ENCODE data around the gene ADAMTSL3. TPM values are rescaled to one million over a fixed set of nuclear protein-coding genes. Genes with fewer than 3 reads are reported as not detected.

The ADAMTSL3 gene
- total and polyA plus RNA-seq, 2 of the 8 experiments (the other 6 are each of a cell fraction or from before 2014, with no cell fraction given), result 0.35 to 1.4 TPM

DNA sequence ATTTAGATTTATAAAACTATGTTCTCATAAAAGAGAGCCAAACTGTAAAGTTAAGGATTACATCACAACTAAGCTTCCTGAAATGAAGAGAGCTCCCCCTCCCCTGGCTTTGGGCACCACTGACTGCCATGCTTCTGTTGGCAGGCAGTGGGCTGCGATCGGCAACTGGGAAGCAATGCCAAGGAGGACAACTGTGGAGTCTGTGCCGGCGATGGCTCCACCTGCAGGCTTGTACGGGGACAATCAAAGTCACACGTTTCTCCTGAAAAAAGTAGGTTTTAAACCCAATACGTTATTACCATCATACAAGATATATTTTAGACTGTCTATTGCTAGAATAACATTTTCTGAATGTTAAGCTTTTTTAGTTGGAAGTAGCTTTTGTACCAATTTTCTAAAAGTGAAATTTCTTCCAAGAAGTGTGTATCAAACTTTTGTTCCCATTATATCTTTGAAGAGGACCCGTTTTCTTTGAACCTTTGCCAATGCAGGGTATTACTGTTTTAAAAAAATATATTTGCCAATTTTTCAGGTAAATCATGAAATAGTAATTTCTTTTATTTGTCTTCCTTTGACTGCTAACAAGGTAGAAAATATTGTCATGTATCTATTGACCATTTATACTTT is 184.1 kb downstream of the ADAMTSL3 start:
- no peak overlapping the region for H2BK15ac ChIP-seq (ENCODE audit: low read length)
- H4K91ac ChIP-seq (replicated peaks; ENCODE audit: insufficient read length, low read length), result no peak overlapping the region
- H3K27ac ChIP-seq (ENCODE audit: low read depth, low read length), result no peak overlapping the region
- no peak overlapping the region for H2BK20ac ChIP-seq (ENCODE audit: low read length)
- no peaks in the 10 kb centered on the region for H3K79me1 ChIP-seq (ENCODE audit: low read depth, low read length)
- peak; percentile 36 to 64 for DNase-seq (ENCODE audit: low read depth in 1 of 2, low spot score in 2 of 2)
- no peak overlapping the region for H4K8ac ChIP-seq (ENCODE audit: extremely low read depth, insufficient read depth, low read length)
- no peak overlapping the region for H2AFZ ChIP-seq (ENCODE audit: low read length)
- no peak overlapping the region for H3K18ac ChIP-seq (ENCODE audit: extremely low read depth, low read length)
- H3K23ac ChIP-seq (ENCODE audit: insufficient read length), result no peak overlapping the region
- H4K20me1 ChIP-seq (replicated peaks in 1 of 2; ENCODE audit: control insufficient read depth in 1 of 2, insufficient read depth in 2 of 2, low read length in 2 of 2), result no peaks in the 10 kb centered on the region
- H3K4me3 ChIP-seq (ENCODE audit: extremely low read depth in 1 of 4, insufficient read depth in 2 of 4, low read depth in 3 of 4, low read length in 4 of 4), result no peak overlapping the region
- H3K23me2 ChIP-seq (ENCODE audit: low read depth, low read length), result peaks cover 2% of the 10 kb centered on the region; the same call in 1 of the 2 replicates
- no peak overlapping the region for H4K5ac ChIP-seq (ENCODE audit: insufficient read length, low read depth, low read length)
- H2BK5ac ChIP-seq (ENCODE audit: low read depth, low read length), result no peak overlapping the region
- peak; percentile 42 for FAIRE-seq
- no peak overlapping the region for H3K14ac ChIP-seq (ENCODE audit: insufficient read length)
- TF ChIP-seq, protein P1, sequence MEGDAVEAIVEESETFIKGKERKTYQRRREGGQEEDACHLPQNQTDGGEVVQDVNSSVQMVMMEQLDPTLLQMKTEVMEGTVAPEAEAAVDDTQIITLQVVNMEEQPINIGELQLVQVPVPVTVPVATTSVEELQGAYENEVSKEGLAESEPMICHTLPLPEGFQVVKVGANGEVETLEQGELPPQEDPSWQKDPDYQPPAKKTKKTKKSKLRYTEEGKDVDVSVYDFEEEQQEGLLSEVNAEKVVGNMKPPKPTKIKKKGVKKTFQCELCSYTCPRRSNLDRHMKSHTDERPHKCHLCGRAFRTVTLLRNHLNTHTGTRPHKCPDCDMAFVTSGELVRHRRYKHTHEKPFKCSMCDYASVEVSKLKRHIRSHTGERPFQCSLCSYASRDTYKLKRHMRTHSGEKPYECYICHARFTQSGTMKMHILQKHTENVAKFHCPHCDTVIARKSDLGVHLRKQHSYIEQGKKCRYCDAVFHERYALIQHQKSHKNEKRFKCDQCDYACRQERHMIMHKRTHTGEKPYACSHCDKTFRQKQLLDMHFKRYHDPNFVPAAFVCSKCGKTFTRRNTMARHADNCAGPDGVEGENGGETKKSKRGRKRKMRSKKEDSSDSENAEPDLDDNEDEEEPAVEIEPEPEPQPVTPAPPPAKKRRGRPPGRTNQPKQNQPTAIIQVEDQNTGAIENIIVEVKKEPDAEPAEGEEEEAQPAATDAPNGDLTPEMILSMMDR (IDR thresholded peaks at IDR 0.05; ENCODE audit: control extremely low read depth in 1 of 3, insufficient read depth in 1 of 3, low read depth in 1 of 3, low read length in 3 of 3), result peak; percentile 77 to 85 (median 79)
- peak; percentile 64 to 76 for TF ChIP-seq RAD21 (IDR thresholded peaks at IDR 0.05 in 1 of 2, conservative IDR thresholded peaks at IDR 0.05 in 1 of 2; ENCODE audit: low read depth in 2 of 2, low read length in 2 of 2)
- TF ChIP-seq POLR2AphosphoS5 (IDR thresholded peaks at IDR 0.05; ENCODE audit: low read depth, low read length), result no peak
- TF ChIP-seq YY1 (IDR thresholded peaks at IDR 0.05; ENCODE audit: low read depth, low read length), result peak; percentile 69
- TF ChIP-seq, protein P2, sequence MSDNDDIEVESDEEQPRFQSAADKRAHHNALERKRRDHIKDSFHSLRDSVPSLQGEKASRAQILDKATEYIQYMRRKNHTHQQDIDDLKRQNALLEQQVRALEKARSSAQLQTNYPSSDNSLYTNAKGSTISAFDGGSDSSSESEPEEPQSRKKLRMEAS (IDR thresholded peaks at IDR 0.05), result 0 out of 2 replicates have a peak, but pooled peaks have one; percentile 21
- TF ChIP-seq TAF7 (optimal IDR thresholded peaks at IDR 0.05; ENCODE audit: borderline replicate concordance, low read depth, low read length), result no peak
- no peak overlapping the region for H2BK12ac ChIP-seq (ENCODE audit: low read depth, low read length)
- no peaks in the 10 kb centered on the region for H3K79me2 ChIP-seq (ENCODE audit: control insufficient read depth in 1 of 2, insufficient read depth in 2 of 2, low read length in 2 of 2)
- no peak overlapping the region for H3K4me2 ChIP-seq (ENCODE audit: insufficient read depth in 1 of 2, low read depth in 2 of 2, low read length in 2 of 2)
- no peaks in the 10 kb centered on the region for H3K4me1 ChIP-seq (replicated peaks in 1 of 4; ENCODE audit: control insufficient read depth in 3 of 4, insufficient read depth in 4 of 4, low read length in 3 of 4)
- no peaks in the 10 kb centered on the region for H3K27me3 ChIP-seq (replicated peaks in 1 of 4; ENCODE audit: control insufficient read depth in 3 of 4, extremely low read depth in 1 of 4, insufficient read depth in 3 of 4, low read length in 3 of 4)
- no peaks in the 10 kb centered on the region for H3K9me3 ChIP-seq (ENCODE audit: insufficient read depth in 2 of 2, low read depth in 1 of 2, low read length in 1 of 2)
- H3K4ac ChIP-seq (replicated peaks; ENCODE audit: insufficient read length, low read depth, low read length), result no peak overlapping the region
- no peak overlapping the region for H3K9ac ChIP-seq (replicated peaks in 1 of 4; ENCODE audit: extremely low read depth in 1 of 4, low read depth in 3 of 4, low read length in 3 of 4)
- H2BK120ac ChIP-seq (replicated peaks; ENCODE audit: low read depth, low read length), result no peak overlapping the region
- H3K36me3 ChIP-seq (ENCODE audit: control insufficient read depth in 2 of 4, insufficient read depth in 4 of 4, low read length in 3 of 4), result no peaks in the 10 kb centered on the region
- 37% methylated on average over 8 of the region's 8 CpGs; no CpG with 5 or more reads in 1 of the 2 experiments for WGBS, 2 experiments (ENCODE audit: extremely low coverage in 1 of 2, insufficient coverage in 1 of 2, insufficient read length in 1 of 2, insufficient replicate concordance in 2 of 2, low coverage in 1 of 2, low lambda C conversion rate in 2 of 2, missing lambda C conversion rate in 1 of 2)
- no peak overlapping the region for H2AK5ac ChIP-seq (ENCODE audit: low read depth, low read length)
- CTCF ChIA-PET (ENCODE audit: partially characterized antibody), result interaction anchor here (0.6 to 2.3 kb wide), 20 partner anchors 12 to 394 kb away, joined by 3 to 11 read pairs (median 4); no protein-coding TSS in a partner anchor
- POLR2A ChIA-PET (ENCODE audit: partially characterized antibody), result no interaction called here
- no peak overlapping the region for H3K56ac ChIP-seq (replicated peaks; ENCODE audit: insufficient read length, low read depth, low read length)
